ENCODE results near the gene PNPLA7. TPM values are rescaled to one million over a fixed set of nuclear protein-coding genes. Genes with fewer than 3 reads are reported as not detected.

PNPLA7 gene
- total and polyA plus RNA-seq, 2 of the 13 experiments (the other 11 are each of a cell fraction or from before 2014, with no cell fraction given) = 0.42 to 1.5 TPM

- Histone ChIP-seq H3K36me3 (replicated peaks in 1 of 2; ENCODE audit: control insufficient read depth in 1 of 2, insufficient read depth in 2 of 2, low read length in 2 of 2) (no peaks in the 10 kb centered on the region), H3K79me2 (ENCODE audit: insufficient read depth, low read length) (no peaks in the 10 kb centered on the region), H3K4me3 (replicated peaks in 1 of 3; ENCODE audit: insufficient read depth in 1 of 3, low read depth in 2 of 3, low read length in 3 of 3) (no peak overlapping the region), H3K27ac (ENCODE audit: extremely low read length, insufficient read depth, low read length) (no peak overlapping the region), H4K20me1 (ENCODE audit: insufficient read depth, low read length) (no peaks in the 10 kb centered on the region), H2AFZ (ENCODE audit: low read length) (no peak overlapping the region), H3K9me3 (ENCODE audit: low read length) (no peaks in the 10 kb centered on the region), H3K27me3 (ENCODE audit: control insufficient read depth in 1 of 2, insufficient read depth in 2 of 2, low read length in 2 of 2) (peaks cover 10 to 51% of the 10 kb centered on the region in 2 experiments), H3K4me2 (ENCODE audit: low read depth, low read length) (no peak overlapping the region), H3K4me1 (ENCODE audit: insufficient read depth, low read length) (peaks cover 36% of the 10 kb centered on the region), H3K9ac (ENCODE audit: insufficient read depth, low read depth, low read length) (no peak overlapping the region)
- WGBS (ENCODE audit: low lambda C conversion rate) = 29% methylated on average over 17 of the region's 35 CpGs
- BruUV-seq (replicated peaks) = no TSS peak
- ChIA-PET POLR2A (no interaction called here), CTCF (ENCODE audit: low intra/inter-chr PET ratio, low total read pairs) (no interaction called here)
- no peak for DNase-seq (ENCODE audit: low spot score)
- in situ Hi-C loops (cut with HindIII; ENCODE audit: extremely low pct_ligation_motif_present, low pct_unique_long_range_greater_than_20kb) (no loop called here), intact Hi-C loops (cut with micrococcal nuclease; ENCODE audit: unreplicated experiment) (no loop called here)
- FAIRE-seq = no peak
- ATAC-seq = peak; percentile 16; the same call in 1 of the 3 replicates
- TF ChIP-seq EZH2 (conservative IDR thresholded peaks at IDR 0.05; ENCODE audit: low read depth, low read length) (no peak), POGK (CRISPR knock-in tag; conservative IDR thresholded peaks at IDR 0.05) (no peak), NONO (IDR thresholded peaks at IDR 0.05) (no peak), NONO (CRISPR knock-in tag; conservative IDR thresholded peaks at IDR 0.05) (no peak), ZNF124 (CRISPR knock-in tag; IDR thresholded peaks at IDR 0.05) (no peak), ZSCAN20 (CRISPR knock-in tag; IDR thresholded peaks at IDR 0.05; ENCODE audit: borderline replicate concordance) (no peak), MAFK (conservative IDR thresholded peaks at IDR 0.05 in 1 of 2, IDR thresholded peaks at IDR 0.05 in 1 of 2; ENCODE audit: low read length in 2 of 2) (no peak), ZBTB7B (CRISPR knock-in tag; IDR thresholded peaks at IDR 0.05) (no peak), TRAFD1 (CRISPR knock-in tag; IDR thresholded peaks at IDR 0.05; ENCODE audit: borderline replicate concordance) (no peak), ZNF790 (CRISPR knock-in tag; IDR thresholded peaks at IDR 0.05; ENCODE audit: borderline replicate concordance) (no peak), ZNF30 (CRISPR knock-in tag; IDR thresholded peaks at IDR 0.05) (no peak), HNF4A (CRISPR knock-in tag; IDR thresholded peaks at IDR 0.05) (no peak), FLYWCH1 (CRISPR knock-in tag; IDR thresholded peaks at IDR 0.05) (no peak), POGZ (CRISPR knock-in tag; IDR thresholded peaks at IDR 0.05) (no peak), ARID5B (CRISPR knock-in tag; IDR thresholded peaks at IDR 0.05) (no peak)
These were observed 63.4 kb downstream of the PNPLA7 start for GRCh38 chr9:137486545-137487453.

Measured in HepG2 (cell line).